Measurements from ENCODE around the gene ERAS. TPM values are rescaled to one million over a fixed set of nuclear protein-coding genes. Genes with fewer than 3 reads are reported as not detected.

The ERAS gene
- total RNA-seq, 1 experiment from 2014 or later: 0.23 TPM

GRCh38 chrX:48827654-48827968, 1.3 kb downstream of the ERAS start:
- in situ Hi-C loops (cut with HindIII; ENCODE audit: low pct_unique_long_range_greater_than_20kb, low sequenced_read_pairs) (no loop called here), intact Hi-C loops (cut with micrococcal nuclease; ENCODE audit: unreplicated experiment) (no loop called here)
- DNase-seq (ENCODE audit: low read depth, low spot score) (no peak), ATAC-seq (no peak)
- Histone ChIP-seq H3K4me1 (ENCODE audit: control insufficient read depth, insufficient read depth, low read length) (no peaks in the 10 kb centered on the region), H3K9me3 (ENCODE audit: control insufficient read depth, insufficient read depth, low read depth, low read length) (no peaks in the 10 kb centered on the region), H3K4me3 (ENCODE audit: low read depth in 2 of 2, low read length in 2 of 2) (no peak overlapping the region), H3K27ac (ENCODE audit: low read length) (no peak overlapping the region), H3K27me3 (ENCODE audit: control insufficient read depth, insufficient read depth, low read length) (no peaks in the 10 kb centered on the region), H3K36me3 (ENCODE audit: control insufficient read depth, insufficient read depth, low read length) (no peaks in the 10 kb centered on the region; the same call in 1 of the 2 replicates)
- POLR2A ChIA-PET: no interaction called here
- BruUV-seq (replicated peaks): no TSS peak
- CTCF ChIA-PET: no interaction called here
- TF ChIP-seq TCF7L2 (IDR thresholded peaks at IDR 0.05; ENCODE audit: low read depth, low read length) (no peak), CTCF (IDR thresholded peaks at IDR 0.05) (no peak), POLR2AphosphoS5 (IDR thresholded peaks at IDR 0.05; ENCODE audit: low read depth, low read length) (no peak), REST (IDR thresholded peaks at IDR 0.05; ENCODE audit: insufficient read depth in 1 of 2, low read depth in 2 of 2, low read length in 1 of 2) (no peak), SIN3A (IDR thresholded peaks at IDR 0.05; ENCODE audit: borderline replicate concordance, insufficient read depth, low read depth, low read length) (no peak)

GRCh38 chrX:48829016-48829735, 2.9 kb downstream of the ERAS start:
- ATAC-seq (no peak), DNase-seq (ENCODE audit: low read depth, low spot score) (no peak)
- TF ChIP-seq POLR2AphosphoS5 (IDR thresholded peaks at IDR 0.05; ENCODE audit: low read depth, low read length): no peak
- no peak for TF ChIP-seq REST (IDR thresholded peaks at IDR 0.05; ENCODE audit: insufficient read depth in 1 of 2, low read depth in 2 of 2, low read length in 1 of 2)
- no peak for TF ChIP-seq SIN3A (IDR thresholded peaks at IDR 0.05; ENCODE audit: borderline replicate concordance, insufficient read depth, low read depth, low read length)
- TF ChIP-seq TCF7L2 (IDR thresholded peaks at IDR 0.05; ENCODE audit: low read depth, low read length): no peak
- no peak for TF ChIP-seq CTCF (IDR thresholded peaks at IDR 0.05)
- in situ Hi-C loops (cut with HindIII; ENCODE audit: low pct_unique_long_range_greater_than_20kb, low sequenced_read_pairs) (no loop called here), intact Hi-C loops (cut with micrococcal nuclease; ENCODE audit: unreplicated experiment) (no loop called here)
- H3K27ac ChIP-seq (ENCODE audit: low read length): no peak overlapping the region
- H3K36me3 ChIP-seq (ENCODE audit: control insufficient read depth, insufficient read depth, low read length): no peaks in the 10 kb centered on the region
- no peak overlapping the region for H3K4me3 ChIP-seq (ENCODE audit: low read depth in 2 of 2, low read length in 2 of 2)
- BruUV-seq (replicated peaks): no TSS peak
- no peaks in the 10 kb centered on the region for H3K27me3 ChIP-seq (ENCODE audit: control insufficient read depth, insufficient read depth, low read length)
- ChIA-PET POLR2A (no interaction called here), CTCF (no interaction called here)
- no peaks in the 10 kb centered on the region for H3K9me3 ChIP-seq (ENCODE audit: control insufficient read depth, insufficient read depth, low read depth, low read length)
- H3K4me1 ChIP-seq (ENCODE audit: control insufficient read depth, insufficient read depth, low read length): no peaks in the 10 kb centered on the region

Data from Panc1 (cell line).